DOHH2 (cell line): ENCODE data around the gene MUTYH.
A peak's percentile ranks its signal among the peaks of the same experiment; 100 is the strongest.

Experiments used
- H3F3A ChIP-seq: fragments of 200-600 bp; sonication (generic), shearing (Covaris generic); 2 replicates; pipeline ENCODE4 v1.6.0; 2016; ENCODE audit warnings: antibody characterized with exemption, mild to moderate bottlenecking; ENCODE audit not compliant: control insufficient read depth, insufficient read depth
- H3K27ac ChIP-seq: fragments of 200-600 bp; sonication (generic); 2 replicates; pipeline ENCODE4 v1.5.1; 2014; ENCODE audit warnings: low read depth, mild to moderate bottlenecking, low read length, moderate library complexity
- H3K27me3 ChIP-seq: fragments of 200-600 bp; sonication (generic); 2 replicates; pipeline ENCODE4 v1.6.1; 2014; ENCODE audit warnings: mild to moderate bottlenecking, low read length, mixed read lengths; ENCODE audit not compliant: control insufficient read depth
- H3K36me3 ChIP-seq: fragments of 200-600 bp; sonication (generic); 2 replicates; pipeline ENCODE4 v1.6.1; 2014; ENCODE audit warnings: mild to moderate bottlenecking, low read length, moderate library complexity, mixed read lengths; ENCODE audit not compliant: control insufficient read depth
- H3K4me1 ChIP-seq: fragments of 200-600 bp; sonication (generic); 2 replicates; pipeline ENCODE4 v1.6.1; 2014; ENCODE audit warnings: mild to moderate bottlenecking, low read length, mixed read lengths; ENCODE audit not compliant: control insufficient read depth
- H3K4me2 ChIP-seq: fragments of 200-600 bp; sonication (generic); 2 replicates; pipeline ENCODE4 v1.6.0; 2014; ENCODE audit warnings: mild to moderate bottlenecking, low read length, moderate library complexity
- H3K4me3 ChIP-seq: fragments of 200-600 bp; sonication (generic); 2 replicates; pipeline ENCODE4 v1.5.1; 2014; ENCODE audit warnings: mild to moderate bottlenecking, low read length, mixed read lengths
- H3K79me2 ChIP-seq: fragments of 200-600 bp; sonication (generic); 2 replicates; pipeline ENCODE4 v1.6.1; 2014; ENCODE audit warnings: mild to moderate bottlenecking, low read length, mixed read lengths; ENCODE audit not compliant: control insufficient read depth
- H3K9me2 ChIP-seq: fragments of 200-600 bp; sonication (generic); replicated peaks from 2 replicates; pipeline ENCODE4 v1.6.1; 2014; ENCODE audit warnings: mild to moderate bottlenecking, low read length, mixed read lengths; ENCODE audit not compliant: control insufficient read depth
- H3K9me3 ChIP-seq: fragments of 200-600 bp; sonication (generic); 2 replicates; pipeline ENCODE4 v1.6.1; 2014; ENCODE audit warnings: antibody characterized with exemption, low read length, mixed read lengths; ENCODE audit not compliant: control insufficient read depth, insufficient read depth
- H4K20me1 ChIP-seq: fragments of 200-600 bp; sonication (generic); 2 replicates; pipeline ENCODE4 v1.6.0; 2014; ENCODE audit warnings: low read depth, mild to moderate bottlenecking, antibody characterized with exemption, low read length, moderate library complexity; ENCODE audit not compliant: control insufficient read depth, insufficient read depth
- CTCF ChIP-seq: fragments of 200-600 bp; sonication (generic); IDR thresholded peaks from one replicate; pipeline ENCODE4 v1.5.1; 2014; ENCODE audit warnings: antibody characterized with exemption, mild to moderate bottlenecking, low read depth, low read length; ENCODE audit not compliant: poor library complexity, severe bottlenecking
- EZH2phosphoT487 ChIP-seq: fragments of 200-600 bp; sonication (generic); IDR thresholded peaks from 2 replicates; pipeline ENCODE4 v1.6.1; 2017; ENCODE audit warnings: borderline replicate concordance, mild to moderate bottlenecking, antibody characterized with exemption, low read length, moderate library complexity, mixed read lengths

MUTYH gene

GRCh38 chr1:45303520-45304310 is 36.5 kb downstream of the MUTYH start:
- Histone ChIP-seq H3K27ac (peak overlapping the region; percentile 83), H3K36me3 (no peaks in the 10 kb centered on the region), H3K27me3 (no peaks in the 10 kb centered on the region), H3K4me2 (peak overlapping the region; percentile 85), H3K4me1 (peaks cover 41% of the 10 kb centered on the region), H3K9me3 (no peaks in the 10 kb centered on the region), H3F3A (peaks cover 26% of the 10 kb centered on the region), H4K20me1 (no peaks in the 10 kb centered on the region), H3K4me3 (peak overlapping the region; percentile 84), H3K79me2 (peaks cover 8% of the 10 kb centered on the region), H3K9me2 (no peaks in the 10 kb centered on the region)
- TF ChIP-seq EZH2phosphoT487 (no peak), CTCF (peak; percentile 97)

GRCh38 chr1:45302505-45303150 is 37.6 kb downstream of the MUTYH start:
- H3K36me3 ChIP-seq, result no peaks in the 10 kb centered on the region
- H3K4me2 ChIP-seq, result peak overlapping the region; percentile 85
- H3K9me3 ChIP-seq, result no peaks in the 10 kb centered on the region
- no peaks in the 10 kb centered on the region for H3K9me2 ChIP-seq
- H3K79me2 ChIP-seq, result peaks cover 8% of the 10 kb centered on the region
- H3K27ac ChIP-seq, result no peak overlapping the region
- no peaks in the 10 kb centered on the region for H3K27me3 ChIP-seq
- peaks cover 26% of the 10 kb centered on the region for H3F3A ChIP-seq
- no peaks in the 10 kb centered on the region for H4K20me1 ChIP-seq
- TF ChIP-seq CTCF (no peak), EZH2phosphoT487 (no peak)
- peak overlapping the region; percentile 84 for H3K4me3 ChIP-seq
- H3K4me1 ChIP-seq, result peaks cover 40% of the 10 kb centered on the region

GRCh38 chr1:45300669-45300997 is 39.6 kb downstream of the MUTYH start:
- no peaks in the 10 kb centered on the region for H3K36me3 ChIP-seq
- H3K27me3 ChIP-seq, result no peaks in the 10 kb centered on the region
- peaks cover 13% of the 10 kb centered on the region; the same call in 1 of the 2 replicates for H3F3A ChIP-seq
- H4K20me1 ChIP-seq, result no peaks in the 10 kb centered on the region
- H3K27ac ChIP-seq, result no peak overlapping the region
- no peaks in the 10 kb centered on the region for H3K9me3 ChIP-seq
- peaks cover 20% of the 10 kb centered on the region for H3K4me1 ChIP-seq
- no peaks in the 10 kb centered on the region for H3K9me2 ChIP-seq
- H3K4me3 ChIP-seq, result no peak overlapping the region
- no peak overlapping the region for H3K4me2 ChIP-seq
- peaks cover 8% of the 10 kb centered on the region for H3K79me2 ChIP-seq
- TF ChIP-seq EZH2phosphoT487 (no peak), CTCF (no peak)
